SU-DHL-6 (cell line): ENCODE data around the gene ITSN2.

Experiments
- H2AFZ ChIP-seq: fragments of 200-600 bp; sonication (generic); 2 replicates; pipeline ENCODE4 v1.6.1; 2014; ENCODE audit warnings: low read depth, mild to moderate bottlenecking, moderate library complexity, mixed read lengths, antibody characterized with exemption, low read length; ENCODE audit not compliant: severe bottlenecking
- H3F3A ChIP-seq: fragments of 200-600 bp; shearing (Covaris generic); 2 replicates; pipeline ENCODE4 v1.6.0; 2016; ENCODE audit warnings: antibody characterized with exemption, mild to moderate bottlenecking; ENCODE audit not compliant: insufficient read depth
- H3K27ac ChIP-seq: fragments of 200-600 bp; sonication (generic); 2 replicates; pipeline ENCODE4 v1.5.1; 2016; ENCODE audit warnings: low read depth, mild to moderate bottlenecking, low read length, moderate library complexity, mixed read lengths
- H3K27me3 ChIP-seq: fragments of 200-600 bp; sonication (generic), shearing (Covaris generic); 2 replicates; pipeline ENCODE4 v1.6.0; 2014; ENCODE audit warnings: mild to moderate bottlenecking, low read length
- H3K36me3 ChIP-seq: fragments of 200-600 bp; sonication (generic); 2 replicates; pipeline ENCODE4 v1.6.1; 2014; ENCODE audit warnings: mild to moderate bottlenecking, low read length, mixed read lengths
- H3K4me2 ChIP-seq: fragments of 300-600, 200-600 bp; shearing (Covaris generic), sonication (generic); 2 replicates; pipeline ENCODE4 v1.6.0; 2014; ENCODE audit warnings: low read length, low read depth, mild to moderate bottlenecking; ENCODE audit not compliant: poor library complexity, severe bottlenecking
- H3K4me3 ChIP-seq: fragments of 200-600 bp; sonication (generic); 2 replicates; pipeline ENCODE4 v1.5.1; 2014; ENCODE audit warnings: antibody characterized with exemption, low read length, mild to moderate bottlenecking, mixed read lengths; ENCODE audit not compliant: insufficient read depth, poor library complexity, severe bottlenecking
- H3K79me2 ChIP-seq: fragments of 200-600 bp; sonication (generic); 2 replicates; pipeline ENCODE4 v1.6.1; 2014; ENCODE audit warnings: mild to moderate bottlenecking, low read length, moderate library complexity; ENCODE audit not compliant: insufficient read depth
- H3K9ac ChIP-seq: fragments of 200-600 bp; sonication (generic); 2 replicates; pipeline ENCODE4 v1.7.0; 2014; ENCODE audit warnings: mild to moderate bottlenecking, low read length
- H3K9me2 ChIP-seq: fragments of 200-600 bp; sonication (generic); replicated peaks from 2 replicates; pipeline ENCODE4 v1.6.1; 2014; ENCODE audit warnings: low read length; ENCODE audit not compliant: insufficient read depth
- H3K9me3 ChIP-seq: fragments of 200-600 bp; sonication (generic); 2 replicates; pipeline ENCODE4 v1.6.1; 2014; ENCODE audit warnings: low read length, mixed read lengths; ENCODE audit not compliant: insufficient read depth
- H4K20me1 ChIP-seq: fragments of 200-600 bp; sonication (generic); 2 replicates; pipeline ENCODE4 v1.6.1; 2014; ENCODE audit warnings: low read depth, mild to moderate bottlenecking, antibody characterized with exemption, low read length, moderate library complexity, mixed read lengths
- EZH2phosphoT487 ChIP-seq: fragments of 200-600 bp; sonication (generic), shearing (Covaris generic); conservative IDR thresholded peaks from 2 replicates; pipeline ENCODE4 v1.6.1; 2018; ENCODE audit warnings: mild to moderate bottlenecking, antibody characterized with exemption, low read length, moderate library complexity, mixed read lengths
- TF ChIP-seq, protein P1 (sequence below): fragments of 200-600 bp; sonication (generic); IDR thresholded peaks from one replicate; pipeline ENCODE4 v1.5.1; 2017; ENCODE audit warnings: antibody characterized with exemption, mild to moderate bottlenecking, low read length, moderate library complexity; ENCODE audit not compliant: insufficient read depth, poor library complexity, severe bottlenecking

The ITSN2 gene

DNA sequence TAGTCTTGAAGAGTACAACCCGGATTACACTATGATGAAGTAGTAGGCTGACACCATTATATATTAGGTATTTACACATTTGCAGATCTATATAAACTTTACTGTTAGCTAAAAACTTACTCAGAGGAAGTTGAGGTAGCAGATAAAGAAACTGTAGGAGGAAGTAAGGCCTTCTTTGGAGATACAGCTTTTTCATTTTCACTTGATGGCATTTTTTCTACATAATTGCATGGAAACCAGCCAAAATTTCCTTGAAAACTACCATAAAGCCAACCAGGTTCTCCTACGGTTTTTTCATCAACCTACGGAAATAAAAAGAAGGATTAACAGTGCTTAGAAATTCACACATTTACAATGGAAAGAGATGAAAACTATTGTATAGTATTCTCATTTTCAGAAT, 98.9 kb downstream of the ITSN2 start:
- no peaks in the 10 kb centered on the region for H3K9me2 ChIP-seq
- no peaks in the 10 kb centered on the region for H3K9me3 ChIP-seq
- peaks cover 32% of the 10 kb centered on the region for H3K36me3 ChIP-seq

DNA sequence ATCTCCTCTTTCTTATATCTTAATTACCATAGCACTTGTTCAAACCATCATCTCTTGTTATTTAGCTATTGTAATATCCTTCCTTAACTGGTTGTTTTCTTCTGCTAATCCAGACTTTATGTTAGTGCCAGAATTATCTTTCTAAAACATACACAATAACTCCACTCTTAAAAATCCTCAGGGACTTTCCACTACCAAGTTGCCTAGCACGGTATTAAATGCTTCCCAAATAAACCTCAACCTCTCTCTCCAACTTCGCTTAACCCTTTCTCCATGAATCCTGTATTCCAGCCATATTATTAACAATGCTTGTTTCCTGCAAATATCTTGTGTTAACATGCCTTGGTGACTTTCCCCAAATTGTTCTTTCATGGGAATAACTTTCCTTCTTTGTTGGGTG, 101.0 kb downstream of the ITSN2 start:
- Histone ChIP-seq H3K27ac (no peak overlapping the region), H3K4me3 (no peak overlapping the region), H3K9me2 (no peaks in the 10 kb centered on the region), H3K79me2 (no peaks in the 10 kb centered on the region), H2AFZ (no peak overlapping the region), H3F3A (no peaks in the 10 kb centered on the region; the same call in 1 of the 2 replicates), H3K36me3 (peaks cover 20% of the 10 kb centered on the region), H3K9ac (no peak overlapping the region), H3K4me2 (no peak overlapping the region), H3K27me3 (no peaks in the 10 kb centered on the region), H4K20me1 (no peaks in the 10 kb centered on the region), H3K9me3 (no peaks in the 10 kb centered on the region)
- TF ChIP-seq, protein P1, sequence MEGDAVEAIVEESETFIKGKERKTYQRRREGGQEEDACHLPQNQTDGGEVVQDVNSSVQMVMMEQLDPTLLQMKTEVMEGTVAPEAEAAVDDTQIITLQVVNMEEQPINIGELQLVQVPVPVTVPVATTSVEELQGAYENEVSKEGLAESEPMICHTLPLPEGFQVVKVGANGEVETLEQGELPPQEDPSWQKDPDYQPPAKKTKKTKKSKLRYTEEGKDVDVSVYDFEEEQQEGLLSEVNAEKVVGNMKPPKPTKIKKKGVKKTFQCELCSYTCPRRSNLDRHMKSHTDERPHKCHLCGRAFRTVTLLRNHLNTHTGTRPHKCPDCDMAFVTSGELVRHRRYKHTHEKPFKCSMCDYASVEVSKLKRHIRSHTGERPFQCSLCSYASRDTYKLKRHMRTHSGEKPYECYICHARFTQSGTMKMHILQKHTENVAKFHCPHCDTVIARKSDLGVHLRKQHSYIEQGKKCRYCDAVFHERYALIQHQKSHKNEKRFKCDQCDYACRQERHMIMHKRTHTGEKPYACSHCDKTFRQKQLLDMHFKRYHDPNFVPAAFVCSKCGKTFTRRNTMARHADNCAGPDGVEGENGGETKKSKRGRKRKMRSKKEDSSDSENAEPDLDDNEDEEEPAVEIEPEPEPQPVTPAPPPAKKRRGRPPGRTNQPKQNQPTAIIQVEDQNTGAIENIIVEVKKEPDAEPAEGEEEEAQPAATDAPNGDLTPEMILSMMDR: no peak
- no peak for TF ChIP-seq EZH2phosphoT487

More for the DNA sequence above, 98.9 kb downstream of the ITSN2 start:
- no peaks in the 10 kb centered on the region for H3K27me3 ChIP-seq
- H2AFZ ChIP-seq: no peak overlapping the region
- no peaks in the 10 kb centered on the region; the same call in 1 of the 2 replicates for H3F3A ChIP-seq
- peak overlapping the region; percentile 8; the same call in 1 of the 2 replicates for H3K27ac ChIP-seq
- H3K79me2 ChIP-seq: no peaks in the 10 kb centered on the region
- H3K4me2 ChIP-seq: no peak overlapping the region
- no peak overlapping the region for H3K4me3 ChIP-seq
- no peaks in the 10 kb centered on the region for H4K20me1 ChIP-seq
- no peak overlapping the region for H3K9ac ChIP-seq
- TF ChIP-seq, protein P1: no peak
- no peak for TF ChIP-seq EZH2phosphoT487

DNA sequence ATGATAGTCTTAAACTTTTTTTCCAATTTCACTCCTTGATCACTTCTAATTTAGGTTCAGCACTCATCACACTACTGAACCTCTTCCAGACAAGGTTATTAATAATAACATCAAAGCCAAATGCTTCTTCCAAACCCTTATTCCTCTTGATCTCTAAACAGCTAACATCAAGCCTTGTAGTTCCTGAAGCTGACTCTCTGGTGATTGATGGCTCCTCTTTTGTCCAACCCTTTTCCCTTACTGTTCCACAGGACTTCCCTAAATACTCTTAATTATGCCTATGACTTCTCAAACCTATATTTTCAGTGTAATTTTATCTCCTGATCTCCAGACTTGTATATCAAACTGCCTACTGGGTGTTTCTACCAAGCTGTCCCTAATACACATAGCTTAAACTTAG, 101.6 kb downstream of the ITSN2 start:
- no peaks in the 10 kb centered on the region for H4K20me1 ChIP-seq
- TF ChIP-seq EZH2phosphoT487: no peak
- TF ChIP-seq, protein P1: no peak
- no peak overlapping the region for H3K9ac ChIP-seq
- no peaks in the 10 kb centered on the region for H3K9me2 ChIP-seq
- H2AFZ ChIP-seq: no peak overlapping the region
- no peaks in the 10 kb centered on the region; the same call in 1 of the 2 replicates for H3F3A ChIP-seq
- no peaks in the 10 kb centered on the region for H3K27me3 ChIP-seq
- H3K4me2 ChIP-seq: no peak overlapping the region
- no peaks in the 10 kb centered on the region for H3K79me2 ChIP-seq
- no peak overlapping the region for H3K27ac ChIP-seq
- H3K4me3 ChIP-seq: no peak overlapping the region
- no peaks in the 10 kb centered on the region for H3K9me3 ChIP-seq
- peaks cover 23% of the 10 kb centered on the region for H3K36me3 ChIP-seq
